Activated CD8-positive, alpha-beta memory T cell treated with anti-CD3 and anti-CD28 coated beads, Interleukin-2, amount 50 U/mL, for 4 hours (primary cell): ENCODE results near the gene JKAMP.

Source experiments
- DNase-seq: peaks from one replicate; pipeline ENCODE4 v3.0.0-alpha.2; 2020

The JKAMP gene

DNA sequence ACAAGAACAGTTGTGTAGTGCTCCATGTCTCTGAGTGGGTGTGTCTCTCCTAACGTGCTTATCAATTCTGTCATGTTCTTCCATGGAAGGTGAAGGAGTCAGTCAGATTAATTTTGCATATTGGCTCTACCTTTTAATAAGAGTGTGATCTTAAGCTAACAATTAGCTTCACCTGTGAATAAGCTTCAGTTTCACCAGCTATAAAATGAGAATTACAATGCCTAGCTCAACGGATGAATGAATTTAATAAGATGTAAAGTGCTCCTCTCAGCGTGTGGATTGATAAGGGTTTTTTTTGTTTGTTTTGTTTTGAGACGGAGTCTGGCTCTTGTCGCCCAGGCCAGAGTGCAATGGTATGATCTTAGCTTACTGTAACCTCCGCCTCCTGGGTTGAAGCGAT, 59.6 kb downstream of the JKAMP start:
- DNase-seq: no peak

DNA sequence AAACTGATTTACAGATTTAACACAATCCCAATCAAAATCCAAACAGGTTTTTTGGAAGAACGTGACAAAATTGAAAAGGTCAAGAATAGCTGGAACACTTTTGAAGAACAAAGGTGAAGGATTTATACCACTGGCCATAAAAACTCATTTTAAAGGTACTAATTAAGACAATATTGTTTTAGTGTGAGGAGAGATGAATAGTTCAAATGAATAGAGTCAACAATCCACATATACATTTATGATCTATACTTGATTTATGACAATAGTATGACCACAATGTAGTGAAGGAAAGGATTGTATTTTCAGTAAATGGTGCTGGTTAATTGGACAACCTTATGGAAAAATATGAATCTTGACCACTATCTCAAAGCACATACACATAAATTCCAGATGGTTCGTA, 63.0 kb downstream of the JKAMP start:
- DNase-seq: no peak
